ENCODE data around the gene ANO5.

ANO5 gene

DNA sequence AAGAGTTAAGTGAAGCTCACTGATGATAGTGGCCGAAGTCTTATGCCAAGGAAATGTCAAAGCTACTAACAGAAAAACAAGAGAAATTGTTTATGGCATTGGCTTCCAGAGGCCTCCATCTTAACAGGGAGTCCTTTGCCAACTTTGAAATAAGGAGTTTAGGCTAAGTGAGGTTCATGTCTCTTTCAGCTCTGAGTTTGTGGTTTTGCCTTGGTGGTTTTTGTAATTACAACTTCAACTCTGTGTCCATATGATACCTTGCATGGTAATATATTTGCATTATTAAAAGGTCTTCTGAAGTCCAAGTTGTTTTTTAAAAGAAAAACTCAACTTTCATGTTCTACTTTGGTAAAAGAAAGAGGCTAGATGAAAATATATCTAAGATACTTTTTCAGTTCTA, 31.4 kb upstream of the ANO5 start:
- Histone ChIP-seq H3K4me1 (ENCODE audit: control insufficient read depth, insufficient read depth, low read length) (no peaks in the 10 kb centered on the region), H3K27ac (ENCODE audit: extremely low read depth, low read depth, low read length) (no peak overlapping the region), H3K4me3 (ENCODE audit: low read depth, low read length) (no peak overlapping the region), H3K9me3 (ENCODE audit: control insufficient read depth, insufficient read depth, low read depth, low read length) (no peaks in the 10 kb centered on the region), H3K36me3 (ENCODE audit: control insufficient read depth in 2 of 2, insufficient read depth in 1 of 2, low read length in 2 of 2) (no peaks in the 10 kb centered on the region)
- CTCF ChIA-PET, result interaction anchor here (0.7 to 2.7 kb wide), 3 partner anchors 8 to 10 kb away, joined by 3 to 9 read pairs (median 4); no protein-coding TSS in a partner anchor
- POLR2A ChIA-PET, result no interaction called here
- no peak for TF ChIP-seq ZNF558 (tag by site-specific recombination; IDR thresholded peaks at IDR 0.05)
- no peak for TF ChIP-seq PRDM6 (tag by site-specific recombination; IDR thresholded peaks at IDR 0.05)
- no peak for TF ChIP-seq ZNF585B (tag by site-specific recombination; IDR thresholded peaks at IDR 0.05)
- TF ChIP-seq ZNF169 (tag by site-specific recombination; IDR thresholded peaks at IDR 0.05), result no peak
- no peak for TF ChIP-seq TCF7L2 (IDR thresholded peaks at IDR 0.05; ENCODE audit: borderline replicate concordance, low read depth, low read length)
- no peak for TF ChIP-seq ZNF610 (tag by site-specific recombination; IDR thresholded peaks at IDR 0.05; ENCODE audit: borderline replicate concordance)
- TF ChIP-seq ZNF324 (tag by site-specific recombination; IDR thresholded peaks at IDR 0.05), result no peak
- TF ChIP-seq YY2 (tag by site-specific recombination; IDR thresholded peaks at IDR 0.05), result no peak
- TF ChIP-seq KLF8 (tag by site-specific recombination; IDR thresholded peaks at IDR 0.05), result no peak
- TF ChIP-seq REPIN1 (tag by site-specific recombination; IDR thresholded peaks at IDR 0.05; ENCODE audit: low read depth), result no peak
- no peak for TF ChIP-seq ZNF114 (tag by site-specific recombination; IDR thresholded peaks at IDR 0.05)

DNA sequence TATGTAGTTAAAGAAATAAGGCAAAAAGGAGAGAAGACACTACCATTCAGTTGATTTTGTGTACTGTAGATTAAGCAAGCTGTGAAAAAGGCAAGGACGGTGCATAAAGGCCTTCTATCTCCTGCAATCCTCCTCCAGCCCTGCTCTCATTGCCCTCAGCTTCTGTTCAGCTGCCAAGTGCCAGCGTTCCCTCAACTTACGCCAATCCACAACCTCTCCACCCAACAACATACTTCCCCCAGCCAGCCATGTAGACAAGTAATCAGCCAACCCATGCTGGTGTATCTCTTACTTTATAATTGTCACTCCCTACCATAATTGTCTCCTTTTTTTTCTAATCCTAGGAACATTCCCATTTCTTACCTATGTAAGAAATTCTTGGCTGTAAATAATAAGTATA, 30.1 kb upstream of the ANO5 start:
- ChIA-PET CTCF (no interaction called here), POLR2A (no interaction called here)
- no peaks in the 10 kb centered on the region for H3K36me3 ChIP-seq (ENCODE audit: control insufficient read depth in 2 of 2, insufficient read depth in 1 of 2, low read length in 2 of 2)
- TF ChIP-seq ZNF777 (tag by site-specific recombination; IDR thresholded peaks at IDR 0.05; ENCODE audit: borderline replicate concordance) (no peak), GFI1B (tag by site-specific recombination; IDR thresholded peaks at IDR 0.05) (no peak), ZNF324 (tag by site-specific recombination; IDR thresholded peaks at IDR 0.05) (no peak)
- no peak overlapping the region for H3K27ac ChIP-seq (ENCODE audit: extremely low read depth, low read depth, low read length)
- no peak overlapping the region for H3K4me3 ChIP-seq (ENCODE audit: low read depth, low read length)
- H3K9me3 ChIP-seq (ENCODE audit: control insufficient read depth, insufficient read depth, low read depth, low read length), result no peaks in the 10 kb centered on the region
- H3K4me1 ChIP-seq (ENCODE audit: control insufficient read depth, insufficient read depth, low read length), result no peaks in the 10 kb centered on the region

- Histone ChIP-seq H3K4me3 (ENCODE audit: low read depth, low read length) (no peak overlapping the region), H3K27ac (ENCODE audit: extremely low read depth, low read depth, low read length) (no peak overlapping the region), H3K36me3 (ENCODE audit: control insufficient read depth in 2 of 2, insufficient read depth in 1 of 2, low read length in 2 of 2) (no peaks in the 10 kb centered on the region), H3K4me1 (ENCODE audit: control insufficient read depth, insufficient read depth, low read length) (no peaks in the 10 kb centered on the region), H3K9me3 (ENCODE audit: control insufficient read depth, insufficient read depth, low read depth, low read length) (no peaks in the 10 kb centered on the region)
- POLR2A ChIA-PET, result no interaction called here
- CTCF ChIA-PET, result no interaction called here
- TF ChIP-seq, protein P1, sequence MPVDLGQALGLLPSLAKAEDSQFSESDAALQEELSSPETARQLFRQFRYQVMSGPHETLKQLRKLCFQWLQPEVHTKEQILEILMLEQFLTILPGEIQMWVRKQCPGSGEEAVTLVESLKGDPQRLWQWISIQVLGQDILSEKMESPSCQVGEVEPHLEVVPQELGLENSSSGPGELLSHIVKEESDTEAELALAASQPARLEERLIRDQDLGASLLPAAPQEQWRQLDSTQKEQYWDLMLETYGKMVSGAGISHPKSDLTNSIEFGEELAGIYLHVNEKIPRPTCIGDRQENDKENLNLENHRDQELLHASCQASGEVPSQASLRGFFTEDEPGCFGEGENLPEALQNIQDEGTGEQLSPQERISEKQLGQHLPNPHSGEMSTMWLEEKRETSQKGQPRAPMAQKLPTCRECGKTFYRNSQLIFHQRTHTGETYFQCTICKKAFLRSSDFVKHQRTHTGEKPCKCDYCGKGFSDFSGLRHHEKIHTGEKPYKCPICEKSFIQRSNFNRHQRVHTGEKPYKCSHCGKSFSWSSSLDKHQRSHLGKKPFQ (tag by site-specific recombination; IDR thresholded peaks at IDR 0.05), result no peak
Observed at GRCh38 chr11:22163394-22163797, 29.5 kb upstream of the ANO5 start.

DNA sequence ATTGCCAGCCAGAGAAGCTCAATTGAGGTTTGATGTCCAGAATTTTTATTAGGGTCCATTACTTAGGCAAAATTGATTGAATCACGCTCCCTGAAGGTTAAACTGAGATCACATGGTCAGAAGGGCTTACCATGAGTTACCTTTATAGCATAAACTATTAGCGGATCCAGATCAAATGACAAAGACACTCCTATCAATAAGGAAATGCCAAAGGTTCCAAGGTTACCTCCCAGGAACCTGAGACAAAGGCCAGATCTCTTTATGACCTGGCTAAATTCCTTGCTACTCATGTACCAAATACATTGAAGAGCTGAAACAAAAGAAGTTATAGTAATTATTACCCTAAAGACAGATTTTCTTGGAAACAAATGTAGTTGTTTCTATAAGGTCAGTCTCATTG, 27.8 kb upstream of the ANO5 start:
- TF ChIP-seq ZNF792 (tag by site-specific recombination; IDR thresholded peaks at IDR 0.05), result no peak
- TF ChIP-seq SETDB1 (IDR thresholded peaks at IDR 0.05; ENCODE audit: insufficient read length, low read length), result no peak
- Histone ChIP-seq H3K9me3 (ENCODE audit: control insufficient read depth, insufficient read depth, low read depth, low read length) (no peaks in the 10 kb centered on the region), H3K4me3 (ENCODE audit: low read depth, low read length) (no peak overlapping the region), H3K36me3 (ENCODE audit: control insufficient read depth in 2 of 2, insufficient read depth in 1 of 2, low read length in 2 of 2) (no peaks in the 10 kb centered on the region), H3K4me1 (ENCODE audit: control insufficient read depth, insufficient read depth, low read length) (no peaks in the 10 kb centered on the region), H3K27ac (ENCODE audit: extremely low read depth, low read depth, low read length) (no peak overlapping the region)
- ChIA-PET POLR2A (no interaction called here), CTCF (interaction anchor here (1.0 kb wide), 1 partner anchor 139 kb away, joined by 3 read pairs; no protein-coding TSS in a partner anchor)
